Fibroblast of lung (primary cell): ENCODE results near the gene METTL25. TPM values are rescaled to one million over a fixed set of nuclear protein-coding genes. Genes with fewer than 3 reads are reported as not detected.

Source experiments
- DNase-seq, 2 donors: peaks; one replicate each; pipeline versions ENCODE4 v3.0.0 to v3.0.0-alpha.2; 2010; ENCODE audit warnings: low read depth in 2 of 2
- H2AFZ ChIP-seq: 2 replicates; pipeline ENCODE4 v1.5.1; 2012; ENCODE audit warnings: low read length, control low read depth, inconsistent platforms
- H3K27ac ChIP-seq: 2 replicates; pipeline ENCODE4 v1.5.1; 2011; ENCODE audit warnings: low read length, control low read depth; ENCODE audit not compliant: insufficient read depth
- H3K27me3 ChIP-seq: 2 replicates; pipeline ENCODE4 v1.5.1; 2011; ENCODE audit warnings: mild to moderate bottlenecking, low read length; ENCODE audit not compliant: control insufficient read depth, insufficient read depth
- H3K36me3 ChIP-seq: 2 replicates; pipeline ENCODE4 v1.5.1; 2011; ENCODE audit warnings: low read length; ENCODE audit not compliant: control insufficient read depth, insufficient read depth
- H3K4me1 ChIP-seq: 2 replicates; pipeline ENCODE4 v1.5.1; 2011; ENCODE audit warnings: low read length; ENCODE audit not compliant: control insufficient read depth, insufficient read depth; ENCODE audit errors: extremely low read depth
- H3K4me2 ChIP-seq: 2 replicates; pipeline ENCODE4 v1.5.1; 2011; ENCODE audit warnings: low read length, control low read depth; ENCODE audit not compliant: insufficient read depth; ENCODE audit errors: extremely low read depth
- H3K4me3 ChIP-seq, 4 experiments: fragments of 200-600 bp in 1 of 4; sonication (generic) in 1 of 4; replicated peaks in 1 of 4; 2 replicates each; pipeline ENCODE4 v1.5.1; 2011 to 2016; ENCODE audit warnings: low read length in 4 of 4, low read depth in 3 of 4, mild to moderate bottlenecking in 3 of 4, control low read depth in 2 of 4, inconsistent platforms in 1 of 4, mixed read lengths in 1 of 4; ENCODE audit not compliant: insufficient read depth in 1 of 4; ENCODE audit errors: control extremely low read depth in 1 of 4
- H3K79me2 ChIP-seq: 2 replicates; pipeline ENCODE4 v1.5.1; 2012; ENCODE audit warnings: mild to moderate bottlenecking, low read length, inconsistent platforms; ENCODE audit not compliant: control insufficient read depth, insufficient read depth
- H3K9ac ChIP-seq: 2 replicates; pipeline ENCODE4 v1.5.1; 2011; ENCODE audit warnings: mild to moderate bottlenecking, low read length, control low read depth; ENCODE audit not compliant: insufficient read depth
- H3K9me3 ChIP-seq: 2 replicates; pipeline ENCODE4 v1.5.1; 2012; ENCODE audit warnings: low read depth, low read length; ENCODE audit not compliant: control insufficient read depth, insufficient read depth
- H4K20me1 ChIP-seq: 2 replicates; pipeline ENCODE4 v1.5.1; 2011; ENCODE audit warnings: low read length; ENCODE audit not compliant: control insufficient read depth, insufficient read depth; ENCODE audit errors: extremely low read depth
- EZH2 ChIP-seq: IDR thresholded peaks from 2 replicates; pipeline ENCODE4 v1.5.1; 2012; ENCODE audit warnings: low read length, control low read depth, mild to moderate bottlenecking; ENCODE audit errors: missing control alignments
- polyA plus RNA-seq, 2 donors: library from polyadenylated mRNA; depleted of rRNA in 1 of 2; stranded (reverse) in 1 of 2; unstranded in 1 of 2; fragments of >200 nt; gene quantifications; 2 replicates each; pipeline ENCODE4 v1.2.1, GENCODE V29; 2011 to 2012; ENCODE audit warnings: missing spikeins in 1 of 2
- total RNA-seq: library from RNA; depleted of rRNA; stranded (reverse); fragments of >200 nt; gene quantifications from 2 replicates; pipeline ENCODE4 v1.2.1, GENCODE V29; 2014
- TF ChIP-seq, protein P1 (sequence below), 2 donors: IDR thresholded peaks in 1 of 2; conservative IDR thresholded peaks in 1 of 2; 1 replicate in 1 of 2; 2 replicates in 1 of 2; pipeline ENCODE4 v1.5.1; 2011 to 2012; ENCODE audit warnings: low read length in 2 of 2, control low read depth in 1 of 2, inconsistent platforms in 1 of 2, low read depth in 1 of 2, mild to moderate bottlenecking in 1 of 2

The METTL25 gene
- total and polyA plus RNA-seq, 2 donors (not counting 1 experiment from before 2014, with no cell fraction given), result 4.2 to 6.9 TPM

DNA sequence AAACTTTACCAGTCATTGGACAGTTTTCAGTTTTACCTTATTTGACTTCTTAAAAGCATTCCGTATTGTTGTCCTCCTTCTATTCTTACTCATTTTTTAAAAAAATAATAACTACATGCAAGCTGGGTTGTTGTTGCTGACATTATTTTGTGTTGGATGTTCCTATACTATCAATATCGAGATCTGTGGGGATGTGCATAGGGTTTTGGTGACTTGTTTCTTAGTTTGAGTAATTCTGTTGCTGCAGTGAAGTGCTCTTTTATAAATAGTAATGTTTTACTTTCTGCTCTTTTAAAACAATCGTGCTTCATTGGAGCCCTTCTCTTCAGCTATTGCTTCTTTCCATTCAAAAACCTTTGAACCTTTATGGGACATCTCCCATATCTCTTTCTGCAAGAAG lies 79.4 kb downstream of the METTL25 start:
- TF ChIP-seq, protein P1, sequence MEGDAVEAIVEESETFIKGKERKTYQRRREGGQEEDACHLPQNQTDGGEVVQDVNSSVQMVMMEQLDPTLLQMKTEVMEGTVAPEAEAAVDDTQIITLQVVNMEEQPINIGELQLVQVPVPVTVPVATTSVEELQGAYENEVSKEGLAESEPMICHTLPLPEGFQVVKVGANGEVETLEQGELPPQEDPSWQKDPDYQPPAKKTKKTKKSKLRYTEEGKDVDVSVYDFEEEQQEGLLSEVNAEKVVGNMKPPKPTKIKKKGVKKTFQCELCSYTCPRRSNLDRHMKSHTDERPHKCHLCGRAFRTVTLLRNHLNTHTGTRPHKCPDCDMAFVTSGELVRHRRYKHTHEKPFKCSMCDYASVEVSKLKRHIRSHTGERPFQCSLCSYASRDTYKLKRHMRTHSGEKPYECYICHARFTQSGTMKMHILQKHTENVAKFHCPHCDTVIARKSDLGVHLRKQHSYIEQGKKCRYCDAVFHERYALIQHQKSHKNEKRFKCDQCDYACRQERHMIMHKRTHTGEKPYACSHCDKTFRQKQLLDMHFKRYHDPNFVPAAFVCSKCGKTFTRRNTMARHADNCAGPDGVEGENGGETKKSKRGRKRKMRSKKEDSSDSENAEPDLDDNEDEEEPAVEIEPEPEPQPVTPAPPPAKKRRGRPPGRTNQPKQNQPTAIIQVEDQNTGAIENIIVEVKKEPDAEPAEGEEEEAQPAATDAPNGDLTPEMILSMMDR (conservative IDR thresholded peaks at IDR 0.05 in 1 of 2, IDR thresholded peaks at IDR 0.05 in 1 of 2; ENCODE audit: low read depth in 1 of 2, low read length in 2 of 2), result no peak
- TF ChIP-seq EZH2, result no peak

DNA sequence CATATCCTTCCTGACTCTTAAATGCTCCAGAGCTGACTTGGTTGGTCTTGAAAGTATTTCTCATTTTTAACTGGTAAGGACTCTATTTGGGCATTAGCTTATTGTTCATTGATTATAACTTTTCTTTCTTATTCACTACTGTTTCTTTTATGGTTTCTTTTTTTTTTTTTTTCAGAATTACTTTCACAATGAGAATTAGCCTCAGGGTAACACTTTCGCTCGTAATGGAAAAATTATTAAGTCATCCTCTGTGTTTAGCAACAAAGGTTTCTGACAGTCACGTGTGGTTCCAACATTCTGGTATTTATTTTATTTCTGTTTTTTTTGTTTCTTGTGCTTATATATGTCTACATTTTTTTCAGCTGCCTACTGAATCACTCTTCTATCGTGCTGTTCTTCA lies 80.0 kb downstream of the METTL25 start:
- no peak overlapping the region for H3K27ac ChIP-seq
- no peak for TF ChIP-seq EZH2
- TF ChIP-seq, protein P1 (conservative IDR thresholded peaks at IDR 0.05 in 1 of 2, IDR thresholded peaks at IDR 0.05 in 1 of 2; ENCODE audit: low read depth in 1 of 2, low read length in 2 of 2), result no peak
- H3K9ac ChIP-seq, result no peak overlapping the region
- H3K79me2 ChIP-seq, result no peaks in the 10 kb centered on the region
- no peaks in the 10 kb centered on the region for H3K9me3 ChIP-seq
- no peaks in the 10 kb centered on the region for H3K27me3 ChIP-seq
- H3K4me2 ChIP-seq, result no peak overlapping the region
- no peaks in the 10 kb centered on the region for H4K20me1 ChIP-seq
- no peaks in the 10 kb centered on the region for H3K36me3 ChIP-seq
- H3K4me1 ChIP-seq, result no peaks in the 10 kb centered on the region
- no peak for DNase-seq
- H3K4me3 ChIP-seq, result no peak overlapping the region
- H2AFZ ChIP-seq, result no peak overlapping the region

More for the DNA sequence above, 79.4 kb downstream of the METTL25 start:
- no peak overlapping the region for H3K4me2 ChIP-seq
- H3K9ac ChIP-seq, result no peak overlapping the region
- DNase-seq, result no peak
- no peak overlapping the region for H2AFZ ChIP-seq
- no peaks in the 10 kb centered on the region for H3K36me3 ChIP-seq
- no peaks in the 10 kb centered on the region for H4K20me1 ChIP-seq
- no peaks in the 10 kb centered on the region for H3K4me1 ChIP-seq
- no peaks in the 10 kb centered on the region for H3K79me2 ChIP-seq
- no peaks in the 10 kb centered on the region for H3K27me3 ChIP-seq
- no peak overlapping the region for H3K27ac ChIP-seq
- no peaks in the 10 kb centered on the region for H3K9me3 ChIP-seq
- no peak overlapping the region for H3K4me3 ChIP-seq

DNA sequence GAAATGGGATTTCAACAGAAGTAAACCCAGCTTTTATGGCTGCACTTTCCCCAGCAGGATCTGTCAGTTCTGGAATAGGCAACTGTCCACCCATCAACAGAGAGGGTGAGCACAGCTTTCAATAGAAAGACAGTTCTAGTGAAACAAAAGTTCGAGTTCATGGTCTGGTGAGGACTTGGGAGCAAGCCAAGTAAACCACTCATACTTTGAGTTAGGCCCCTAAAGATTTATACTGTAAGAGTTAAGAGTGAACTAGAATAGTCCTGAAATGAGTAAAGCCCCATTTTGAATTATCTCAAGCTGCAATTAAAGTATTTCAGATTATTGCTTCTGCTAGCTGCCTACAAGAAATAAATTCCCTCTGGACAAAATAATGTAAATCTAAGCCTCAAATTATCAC lies 82.6 kb downstream of the METTL25 start:
- H3K4me2 ChIP-seq, result no peak overlapping the region
- no peak overlapping the region for H3K9ac ChIP-seq
- no peaks in the 10 kb centered on the region for H3K36me3 ChIP-seq
- H2AFZ ChIP-seq, result no peak overlapping the region
- TF ChIP-seq, protein P1 (conservative IDR thresholded peaks at IDR 0.05 in 1 of 2, IDR thresholded peaks at IDR 0.05 in 1 of 2; ENCODE audit: low read depth in 1 of 2, low read length in 2 of 2), result no peak
- no peak for TF ChIP-seq EZH2
- no peaks in the 10 kb centered on the region for H3K9me3 ChIP-seq
- no peaks in the 10 kb centered on the region for H3K79me2 ChIP-seq
- H3K27me3 ChIP-seq, result no peaks in the 10 kb centered on the region
- H3K4me1 ChIP-seq, result no peaks in the 10 kb centered on the region
- no peaks in the 10 kb centered on the region for H4K20me1 ChIP-seq
- DNase-seq, result no peak
- no peak overlapping the region for H3K4me3 ChIP-seq
- no peak overlapping the region for H3K27ac ChIP-seq
